Activated CD8-positive, alpha-beta T cell treated with anti-CD3 and anti-CD28 coated beads for 36 hours (primary cell): ENCODE data around the gene DENND2D. TPM values are rescaled to one million over a fixed set of nuclear protein-coding genes. Genes with fewer than 3 reads are reported as not detected.
A peak's percentile ranks its signal among the peaks of the same experiment; 100 is the strongest.

Experiments
- ATAC-seq: fragments of 200-7000 bp; cut with Tn5 transposase; one replicate; pipeline ENCODE4 v1.10.0; 2021; ENCODE audit warnings: mild to moderate bottlenecking, moderate library complexity
- CTCF ChIA-PET: fragments of 350-600 bp; sonication (Branson Sonifier 250); formaldehyde crosslinking; loops from one replicate; lab custom pipeline; 2021; ENCODE audit warnings: antibody characterized with exemption; lab: Charles Lee
- POLR2A ChIA-PET: fragments of 350-600 bp; sonication (Branson Sonifier 250); formaldehyde crosslinking; loops from one replicate; lab custom pipeline; 2021; ENCODE audit warnings: antibody characterized with exemption; lab: Charles Lee
- DNase-seq: peaks from one replicate; pipeline ENCODE4 v3.0.0-alpha.2; 2020
- H3K27ac Mint-ChIP-seq: one replicate; pipeline ENCODE4 v1.8.0; 2021; ENCODE audit warnings: mild to moderate bottlenecking, mixed read lengths
- H3K27me3 Mint-ChIP-seq: one replicate; pipeline ENCODE4 v1.8.0; 2021; ENCODE audit warnings: mixed read lengths
- H3K36me3 Mint-ChIP-seq: one replicate; pipeline ENCODE4 v1.8.0; 2021; ENCODE audit warnings: low read depth, mixed read lengths
- H3K4me1 Mint-ChIP-seq: one replicate; pipeline ENCODE4 v1.8.0; 2021; ENCODE audit warnings: low read depth, mixed read lengths
- H3K4me3 Mint-ChIP-seq: one replicate; pipeline ENCODE4 v1.8.0; 2021; ENCODE audit warnings: mild to moderate bottlenecking, moderate library complexity, mixed read lengths
- H3K9me3 Mint-ChIP-seq: one replicate; pipeline ENCODE4 v1.8.0; 2021; ENCODE audit warnings: mixed read lengths
- CTCF ChIP-seq: fragments of 200-600 bp; IDR thresholded peaks from one replicate; pipeline ENCODE4 v1.8.0; 2022; ENCODE audit warnings: antibody characterized with exemption, mild to moderate bottlenecking
- intact Hi-C: fragments of 100-400 bp; cut with micrococcal nuclease; formaldehyde crosslinking; loops from one replicate; pipeline ENCODE4 v1.10.0; 2022
- total RNA-seq, 2 experiments: library from RNA; stranded (reverse); gene quantifications; one replicate each; pipeline ENCODE4 v1.2.3, GENCODE V29; 2021

Gene DENND2D
- total RNA-seq, 2 experiments from 2014 or later, result 201 to 208 TPM

- peak overlapping the region; percentile 77 for H3K27ac Mint-ChIP-seq
- ChIA-PET POLR2A (no interaction called here), CTCF (interaction anchor here (1.0 to 1.3 kb wide), 3 partner anchors 19 to 623 kb away, joined by 3 read pairs; no protein-coding TSS in a partner anchor)
- H3K27me3 Mint-ChIP-seq, result no peaks in the 10 kb centered on the region
- intact Hi-C loops, result loop anchor here (5.0 kb wide), 1 partner anchor 51 kb away; no protein-coding TSS in a partner anchor
- no peak overlapping the region for H3K4me3 Mint-ChIP-seq
- ATAC-seq (peak; percentile 20), DNase-seq (no peak)
- no peak for TF ChIP-seq CTCF
- no peaks in the 10 kb centered on the region for H3K9me3 Mint-ChIP-seq
- peaks cover 75% of the 10 kb centered on the region for H3K4me1 Mint-ChIP-seq
- H3K36me3 Mint-ChIP-seq, result peaks cover 42% of the 10 kb centered on the region
These were observed 54.3 kb downstream of the DENND2D start for GRCh38 chr1:111145963-111146768.

- H3K4me3 Mint-ChIP-seq, result no peak overlapping the region
- intact Hi-C loops, result loop anchor here (5.0 kb wide), 1 partner anchor 52 kb away; no protein-coding TSS in a partner anchor
- POLR2A ChIA-PET, result no interaction called here
These were observed 54.9 kb downstream of the DENND2D start for GRCh38 chr1:111145542-111145941.

GRCh38 chr1:111142356-111142975, 58.0 kb downstream of the DENND2D start:
- DNase-seq, result no peak
- Mint-ChIP-seq H3K9me3 (no peaks in the 10 kb centered on the region), H3K4me3 (peak overlapping the region; percentile 30), H3K27me3 (no peaks in the 10 kb centered on the region), H3K4me1 (peaks cover 63% of the 10 kb centered on the region), H3K36me3 (peaks cover 20% of the 10 kb centered on the region), H3K27ac (no peak overlapping the region)
- no peak for TF ChIP-seq CTCF
- no peak for ATAC-seq
- POLR2A ChIA-PET, result interaction anchor here (1.1 to 2.0 kb wide), 3 partner anchors 19 to 73 kb away, joined by 4 to 5 read pairs (median 5); no protein-coding TSS in a partner anchor
- intact Hi-C loops, result no loop called here
- CTCF ChIA-PET, result interaction anchor here (1.1 to 2.6 kb wide), 4 partner anchors 15 to 112 kb away, joined by 3 to 8 read pairs (median 5); no protein-coding TSS in a partner anchor

More at GRCh38 chr1:111145542-111145941, 54.9 kb downstream of the DENND2D start:
- no peak for DNase-seq
- H3K27ac Mint-ChIP-seq, result peak overlapping the region; percentile 77
- ATAC-seq, result no peak
- no peaks in the 10 kb centered on the region for H3K9me3 Mint-ChIP-seq
- H3K4me1 Mint-ChIP-seq, result peaks cover 74% of the 10 kb centered on the region
- TF ChIP-seq CTCF, result no peak
- no peaks in the 10 kb centered on the region for H3K27me3 Mint-ChIP-seq
- CTCF ChIA-PET, result interaction anchor here (1.0 kb wide), 2 partner anchors 78 to 624 kb away, joined by 3 read pairs; no protein-coding TSS in a partner anchor
- peaks cover 37% of the 10 kb centered on the region for H3K36me3 Mint-ChIP-seq

DNA sequence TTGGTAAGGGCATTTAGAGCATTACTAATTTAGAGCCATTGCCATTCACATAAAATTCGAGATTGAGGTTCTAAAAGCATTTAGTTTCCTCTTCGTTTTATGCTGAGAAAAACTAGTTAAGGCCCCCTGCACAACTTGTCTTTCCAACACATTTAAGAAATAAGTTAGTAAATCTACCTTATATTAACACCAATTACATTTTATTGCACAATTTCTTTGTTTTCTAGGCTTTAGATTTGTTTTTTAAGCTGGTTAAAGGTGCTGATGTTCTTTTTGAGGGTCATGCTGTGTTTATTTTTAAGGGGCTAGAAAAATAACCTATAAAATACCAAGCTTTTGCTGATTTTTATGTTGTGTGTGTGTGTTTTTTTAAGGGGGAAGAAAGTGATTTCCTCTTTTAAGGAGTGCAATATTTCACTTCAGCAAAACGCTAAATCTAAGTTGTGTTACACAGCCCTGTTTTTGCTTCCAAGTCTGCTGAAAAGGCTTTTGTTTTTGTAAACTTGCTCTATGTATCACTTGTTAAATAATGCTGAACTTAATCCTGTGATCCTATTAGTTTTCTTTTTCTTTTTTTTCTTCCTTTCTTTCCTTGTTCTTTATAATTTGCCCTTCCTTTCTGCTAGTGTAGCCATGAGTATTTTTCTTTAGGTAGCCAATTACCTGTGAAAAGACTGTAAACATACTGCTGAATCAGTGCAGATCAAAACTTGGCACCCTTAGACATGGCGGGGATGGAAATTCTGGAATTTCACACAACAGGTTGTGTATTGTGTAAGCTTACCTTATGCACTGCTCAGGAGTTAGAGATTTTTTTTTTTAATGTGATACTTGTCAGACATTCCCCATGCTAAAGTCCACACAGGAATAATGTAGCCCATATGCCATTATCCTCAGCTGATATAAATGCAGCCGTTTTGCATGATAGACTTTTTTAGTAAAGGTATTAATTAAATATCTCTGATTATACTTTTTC, 58.9 kb downstream of the DENND2D start:
- intact Hi-C loops, result no loop called here
- CTCF ChIA-PET, result interaction anchor here (0.5 to 2.6 kb wide), 4 partner anchors 14 to 79 kb away, joined by 3 to 8 read pairs (median 4); no protein-coding TSS in a partner anchor

More for the DNA sequence above, 58.9 kb downstream of the DENND2D start:
- DNase-seq (no peak), ATAC-seq (no peak)
- Mint-ChIP-seq H3K9me3 (no peaks in the 10 kb centered on the region), H3K27me3 (no peaks in the 10 kb centered on the region), H3K4me1 (peaks cover 56% of the 10 kb centered on the region), H3K36me3 (peaks cover 21% of the 10 kb centered on the region), H3K4me3 (peak overlapping the region; percentile 99), H3K27ac (peak overlapping the region; percentile 100)
- TF ChIP-seq CTCF, result no peak
- POLR2A ChIA-PET, result interaction anchor here (0.8 to 2.3 kb wide), 4 partner anchors 20 to 258 kb away, joined by 3 to 18 read pairs (median 4); no protein-coding TSS in a partner anchor
